ENCODE data around the gene FOXN4.

The FOXN4 gene

DNA sequence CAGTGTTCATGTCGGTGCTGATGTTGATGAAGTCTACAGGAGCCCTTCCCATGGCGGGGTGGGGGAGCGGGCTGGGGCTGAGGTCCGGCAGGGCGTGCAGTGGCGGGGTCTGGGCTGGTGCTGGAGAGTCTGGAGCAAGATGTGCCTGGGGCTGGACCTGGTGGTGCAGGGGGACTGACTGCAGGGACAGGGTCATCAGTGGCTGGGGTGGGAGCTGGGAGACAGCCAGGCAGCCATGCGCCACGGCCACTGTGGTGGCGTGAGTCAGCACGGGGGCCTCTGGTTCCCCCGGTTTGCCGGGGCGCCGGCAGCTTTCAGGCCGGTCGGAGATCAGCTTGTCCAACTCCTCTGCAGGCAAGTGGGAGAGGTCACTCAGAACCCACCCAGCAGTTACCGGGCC, 27.6 kb downstream of the FOXN4 start:
- no peak for DNase-seq (ENCODE audit: low read depth in 2 of 2)

DNA sequence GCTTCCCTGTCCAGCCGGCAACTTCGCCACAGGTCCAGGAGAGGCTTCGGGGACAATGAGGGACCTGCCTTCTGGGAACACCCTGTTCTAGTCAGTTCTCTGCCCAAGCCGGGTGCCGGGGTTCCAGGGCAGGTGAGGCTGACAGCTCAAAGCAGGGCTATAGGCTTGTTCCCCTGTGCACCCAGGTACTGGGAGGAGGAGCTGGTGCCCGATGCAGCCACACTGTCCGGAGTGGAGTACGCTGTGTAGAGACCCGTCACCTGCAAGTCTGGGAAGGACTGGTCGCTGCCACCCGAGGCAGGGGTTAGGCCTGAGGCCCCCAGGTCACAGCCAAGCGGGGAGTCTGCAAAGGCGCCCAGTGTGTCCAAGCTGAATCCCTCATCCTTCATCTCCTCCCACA, 29.6 kb downstream of the FOXN4 start:
- DNase-seq (ENCODE audit: low read depth in 2 of 2) = no peak

DNA sequence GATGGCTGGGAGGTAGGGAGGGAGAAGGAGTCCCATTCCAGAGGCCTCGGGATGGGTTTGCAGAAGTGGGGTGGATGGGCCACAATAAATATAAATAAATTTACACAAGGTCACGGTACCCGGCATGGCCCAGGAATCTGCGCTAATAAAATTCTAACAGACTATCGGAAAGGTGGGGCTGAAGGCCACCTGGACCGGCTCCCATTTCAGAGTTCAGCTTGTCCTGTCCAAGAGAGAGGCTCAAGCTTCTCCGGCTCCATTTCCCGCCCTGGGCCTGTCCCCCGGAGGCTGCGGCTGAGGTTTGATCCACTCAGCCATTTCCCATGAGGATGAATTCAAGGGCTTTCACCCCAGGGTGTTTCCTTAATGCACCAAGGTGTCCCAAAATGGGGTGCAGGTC, 30.2 kb downstream of the FOXN4 start:
- no peak for DNase-seq (ENCODE audit: low read depth in 2 of 2)

DNA sequence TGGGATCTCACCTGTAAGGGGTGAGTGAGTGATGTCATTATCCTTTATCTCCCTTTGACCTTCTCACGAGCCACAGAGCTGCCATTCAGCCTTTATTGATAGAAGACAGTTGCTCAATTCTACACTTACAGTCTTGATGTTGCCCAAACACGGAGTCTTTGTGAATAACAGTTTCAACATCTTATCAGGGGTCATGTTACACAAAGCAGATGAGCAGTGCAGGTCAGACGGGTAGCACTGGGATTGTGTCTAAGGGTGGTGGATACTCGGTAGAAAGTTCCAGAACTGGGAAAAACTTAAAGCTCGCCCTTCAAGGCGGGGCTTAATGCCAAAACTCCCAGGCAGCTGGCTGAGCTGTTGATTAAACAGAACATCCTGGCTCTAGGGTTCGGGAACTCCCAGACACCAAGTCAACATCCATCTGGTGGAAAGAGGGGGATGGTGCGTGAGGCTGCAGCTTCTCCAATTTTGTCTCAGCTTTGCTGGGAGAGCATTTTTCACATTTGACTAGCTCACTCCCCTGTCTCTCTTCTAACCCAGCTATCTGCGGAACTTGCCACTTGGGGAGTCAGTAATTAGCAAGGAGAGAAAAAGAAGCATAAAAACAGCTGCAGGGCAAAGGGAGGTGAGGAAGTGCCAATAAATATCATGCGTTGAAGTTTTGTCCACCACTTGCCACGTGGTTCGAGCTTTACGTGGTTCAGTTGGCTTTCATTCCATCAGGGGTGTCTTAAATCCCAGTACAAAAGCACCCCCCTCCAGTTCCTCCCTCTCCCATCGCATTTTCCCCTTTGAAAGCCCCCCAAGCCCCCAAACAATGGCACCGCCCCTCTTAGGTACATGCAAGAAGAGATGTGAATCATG, 31.0 kb downstream of the FOXN4 start:
- no peak for DNase-seq (ENCODE audit: low read depth in 2 of 2)

DNA sequence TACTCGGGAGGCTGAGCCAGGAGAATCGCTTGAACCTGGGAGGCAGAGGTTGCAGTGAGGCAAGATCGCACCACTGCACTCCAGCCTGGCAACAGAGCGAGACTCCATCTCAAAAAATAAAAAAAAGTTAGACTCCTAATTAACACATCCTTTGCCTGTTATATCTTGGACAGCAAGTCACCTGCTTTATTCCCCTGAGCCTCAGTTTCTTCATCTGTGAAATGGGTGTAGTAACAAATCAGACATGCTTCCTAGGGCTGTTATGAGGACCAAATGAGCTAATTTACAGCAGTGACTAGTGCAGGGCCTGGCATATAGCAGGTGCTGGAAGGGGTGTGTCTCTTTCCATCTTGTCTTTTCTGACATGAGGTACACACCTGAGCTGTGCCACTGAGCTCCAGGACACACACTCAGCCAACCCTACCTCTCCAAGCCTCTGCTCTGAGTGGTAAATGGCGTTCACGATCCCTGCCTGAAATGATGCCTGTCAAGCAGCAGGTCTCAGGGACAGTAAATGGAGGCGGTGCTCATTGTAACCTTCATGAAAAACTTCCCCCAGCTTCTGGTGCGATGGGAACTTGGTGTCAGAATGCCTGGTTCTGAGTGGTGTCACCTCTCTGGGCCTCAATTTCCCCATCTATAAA, 31.7 kb downstream of the FOXN4 start:
- DNase-seq (ENCODE audit: low read depth in 2 of 2) = no peak

DNA sequence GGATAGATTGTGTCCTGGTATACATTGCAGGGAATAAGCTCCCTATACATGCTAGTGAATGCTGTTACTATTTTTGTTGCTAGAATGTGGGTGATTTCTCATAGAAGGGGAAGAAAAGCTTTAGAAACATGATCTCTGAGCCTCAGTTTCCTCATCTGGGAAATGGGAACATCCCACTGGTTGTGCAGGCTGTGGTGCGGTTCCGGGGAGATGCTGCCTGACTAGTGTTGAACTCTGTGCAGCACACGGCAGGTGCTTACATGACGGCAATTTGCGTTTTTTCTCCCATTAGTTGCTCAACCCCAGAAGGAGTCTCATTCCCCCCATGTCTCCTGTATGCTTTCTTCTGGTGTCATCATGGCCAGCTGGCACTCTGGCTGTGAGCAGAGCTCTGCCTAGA, 32.9 kb downstream of the FOXN4 start:
- DNase-seq (ENCODE audit: low read depth in 2 of 2) = no peak

DNA sequence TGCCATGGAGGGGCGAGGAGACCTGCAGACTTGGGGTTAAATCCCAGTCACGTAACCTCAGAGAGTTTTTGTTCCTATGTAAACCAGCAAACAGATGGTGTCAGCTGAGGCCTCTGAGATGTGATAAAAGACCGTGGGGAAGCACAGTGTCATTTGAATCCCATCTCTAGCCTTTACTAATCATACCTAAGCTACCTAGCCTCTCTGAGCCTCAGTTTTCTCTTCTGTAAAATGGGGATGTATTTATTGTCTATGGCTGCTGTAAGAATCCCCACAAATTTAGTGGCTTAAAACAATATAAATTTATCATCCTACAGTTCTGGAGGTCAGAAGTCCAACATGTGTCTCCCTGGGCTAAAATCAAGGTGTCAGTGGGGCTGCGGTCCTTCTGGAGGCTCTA, 33.9 kb downstream of the FOXN4 start:
- DNase-seq (ENCODE audit: low read depth in 2 of 2) = no peak

DNA sequence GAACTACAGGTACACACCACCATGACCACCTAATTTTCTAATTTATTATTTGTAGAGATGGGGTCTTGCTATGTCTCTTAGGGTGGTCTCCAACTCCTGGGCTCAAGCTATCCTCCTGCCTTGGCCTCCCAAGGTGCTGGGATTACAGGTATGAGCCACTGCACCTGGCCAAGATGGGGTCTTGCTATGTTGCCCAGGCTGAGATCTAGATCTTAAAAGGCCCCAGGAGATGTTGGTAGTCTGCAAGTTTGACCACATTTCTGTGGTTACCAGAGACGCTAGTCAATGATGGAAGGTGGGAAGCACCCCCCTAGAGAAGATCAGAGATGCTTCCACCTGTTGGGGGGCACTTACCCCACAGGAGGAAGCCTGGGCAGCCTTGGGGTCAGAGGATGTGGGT, 34.7 kb downstream of the FOXN4 start:
- no peak for DNase-seq (ENCODE audit: low read depth in 2 of 2)

DNA sequence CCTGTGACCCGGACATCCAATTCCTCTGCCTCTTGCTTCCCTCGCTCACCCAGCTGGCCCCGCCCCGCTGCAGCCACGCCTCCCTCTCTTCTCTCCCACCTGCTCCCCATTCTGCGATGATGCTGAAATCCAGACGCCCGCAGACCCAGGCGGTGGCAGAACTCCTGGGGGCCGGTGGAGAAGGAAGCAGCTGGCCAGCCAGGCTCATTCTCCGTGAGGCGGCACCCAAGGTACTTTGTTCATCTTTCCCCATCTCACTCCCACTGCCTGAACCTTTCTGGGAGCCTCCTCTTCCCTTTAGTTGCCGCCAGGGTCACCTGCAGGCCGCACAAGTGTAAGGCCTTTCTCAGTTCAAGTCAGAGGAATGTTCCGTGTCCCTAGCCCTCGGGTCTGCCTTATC, 35.7 kb downstream of the FOXN4 start:
- no peak for DNase-seq (ENCODE audit: low read depth in 2 of 2)

DNA sequence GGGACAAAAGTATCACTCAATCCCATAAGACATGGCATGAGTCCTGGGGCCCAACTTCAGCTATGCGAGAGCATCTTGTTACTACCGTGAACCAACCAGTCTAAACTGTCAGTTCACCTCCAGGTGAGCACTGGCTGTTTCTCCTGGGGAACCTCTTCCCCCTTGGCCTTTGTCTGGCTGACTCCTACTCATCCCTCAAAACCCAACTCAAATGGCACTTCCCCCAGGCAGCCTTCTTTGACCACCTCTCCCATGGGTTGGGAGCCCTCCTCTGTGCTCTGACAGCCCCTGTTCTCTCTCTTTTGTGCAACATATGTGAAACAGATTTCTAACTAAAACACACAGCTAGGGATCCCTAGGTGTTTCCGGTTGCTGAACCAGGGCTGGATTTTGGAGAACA, 37.7 kb downstream of the FOXN4 start:
- no peak for DNase-seq (ENCODE audit: low read depth in 2 of 2)

DNA sequence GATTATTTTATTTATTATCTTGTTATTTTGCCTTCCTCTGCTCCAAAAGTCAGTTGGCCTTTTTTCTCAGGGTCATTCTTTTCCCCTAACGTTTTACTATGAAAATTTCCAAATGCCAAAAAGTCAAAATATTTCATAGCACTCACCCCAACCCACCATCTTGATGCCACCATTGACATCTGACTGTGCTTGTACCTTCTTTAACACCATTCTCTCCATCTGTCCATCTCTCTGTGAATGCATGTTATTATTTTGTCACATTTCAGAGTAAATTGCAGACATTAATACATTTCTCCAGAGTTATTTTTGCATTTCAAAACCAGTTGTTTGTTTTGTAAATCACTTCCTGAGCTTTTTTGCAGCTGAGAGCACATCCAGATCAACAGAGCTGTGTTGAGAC, 38.6 kb downstream of the FOXN4 start:
- no peak for DNase-seq (ENCODE audit: low read depth in 2 of 2)

DNA sequence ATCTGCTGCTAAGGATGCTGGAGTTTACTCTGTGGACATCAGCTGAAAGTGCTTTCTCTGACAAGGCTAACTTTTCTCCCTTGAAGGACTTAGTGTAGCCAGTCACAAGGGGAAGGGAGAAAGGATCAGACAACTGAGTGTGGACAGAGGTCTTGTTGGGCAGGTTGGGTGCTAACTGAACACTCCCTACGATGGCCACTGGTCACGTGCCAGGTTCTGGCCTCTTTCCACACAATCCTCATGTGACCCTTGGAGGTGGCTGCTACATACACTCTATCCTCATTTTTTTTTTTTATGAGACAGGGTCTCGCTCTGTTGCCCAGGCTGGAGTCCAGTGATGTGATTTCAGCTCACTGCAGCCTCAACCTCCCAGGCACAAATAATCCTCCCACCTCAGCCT, 39.7 kb downstream of the FOXN4 start:
- DNase-seq (ENCODE audit: low read depth in 2 of 2) = no peak

DNA sequence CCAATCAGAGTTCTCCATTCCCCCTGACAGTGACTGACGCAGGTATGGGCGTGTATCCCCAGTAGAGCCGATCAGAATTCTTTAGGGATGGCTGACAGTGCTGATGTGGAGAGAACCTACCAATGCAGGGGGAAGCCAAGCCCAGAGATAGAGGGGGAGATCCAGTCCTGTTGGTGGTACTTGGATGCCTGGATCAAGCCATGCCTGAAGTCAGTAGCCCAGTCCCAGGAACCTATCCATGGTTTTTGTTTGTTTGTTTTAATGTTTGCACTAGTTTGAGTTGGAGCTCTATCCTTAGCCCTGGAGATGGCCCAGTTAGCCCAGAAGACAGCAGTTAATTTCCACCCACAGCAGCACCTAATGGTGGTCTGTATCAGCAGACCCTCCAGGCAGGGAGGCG, 40.2 kb downstream of the FOXN4 start:
- no peak for DNase-seq (ENCODE audit: low read depth in 2 of 2)

DNA sequence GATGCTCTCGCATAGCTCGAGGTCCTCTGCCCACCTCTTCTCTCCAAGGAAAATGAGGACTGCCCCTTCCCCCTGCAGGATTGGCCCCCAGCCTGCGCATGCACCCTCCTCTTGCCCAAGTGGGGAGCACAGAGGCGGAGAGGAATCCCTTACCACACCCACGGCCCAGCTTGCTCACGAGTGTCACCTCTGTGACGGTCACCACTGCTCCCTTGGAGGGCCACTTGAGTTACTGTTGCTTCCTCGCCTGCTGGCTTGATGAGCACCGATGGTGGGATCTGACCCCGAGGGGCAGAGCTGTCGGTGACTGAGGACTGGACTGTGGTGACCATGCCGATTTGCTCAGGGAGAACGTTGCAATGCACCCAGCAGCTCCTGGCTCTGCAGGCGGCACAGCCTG, 41.7 kb downstream of the FOXN4 start:
- no peak for DNase-seq (ENCODE audit: low read depth in 2 of 2)

DNA sequence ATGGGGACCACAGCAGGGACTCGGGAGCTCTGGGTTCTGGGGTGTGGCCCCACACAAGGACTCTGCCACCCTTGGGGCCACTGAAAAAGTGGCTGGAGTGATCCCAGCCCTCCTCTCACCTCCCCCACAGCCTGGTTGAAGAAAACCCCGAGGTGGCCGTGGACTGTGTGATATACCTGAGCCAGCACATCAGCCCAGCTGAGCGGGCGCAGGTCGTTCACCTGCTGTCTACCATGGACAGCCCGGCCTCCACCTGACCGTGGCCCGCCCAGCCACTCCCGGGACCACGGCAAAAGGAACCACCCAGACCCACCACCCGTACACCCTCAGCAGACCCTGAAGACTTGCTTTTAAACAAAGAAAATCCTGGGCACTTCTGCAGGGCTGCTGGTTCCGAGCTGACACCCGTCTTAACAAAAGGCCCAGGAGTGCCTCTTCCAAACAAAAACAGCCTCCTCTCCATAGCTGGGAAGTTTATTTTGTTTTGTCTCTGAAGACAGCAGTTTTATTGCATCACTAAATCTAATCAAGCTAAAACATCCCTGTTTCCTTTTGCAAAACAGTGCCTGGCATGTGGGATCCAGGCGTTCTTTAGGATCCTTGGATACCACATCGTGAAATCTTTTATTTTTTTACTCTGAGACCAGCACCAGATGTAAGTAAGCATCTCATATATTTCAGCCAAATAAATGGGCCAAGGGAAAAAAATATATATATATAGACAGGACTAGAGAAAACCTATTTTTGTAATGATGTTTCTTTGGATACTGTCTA, 42.8 kb downstream of the FOXN4 start:
- DNase-seq (ENCODE audit: low read depth in 2 of 2) = no peak

DNA sequence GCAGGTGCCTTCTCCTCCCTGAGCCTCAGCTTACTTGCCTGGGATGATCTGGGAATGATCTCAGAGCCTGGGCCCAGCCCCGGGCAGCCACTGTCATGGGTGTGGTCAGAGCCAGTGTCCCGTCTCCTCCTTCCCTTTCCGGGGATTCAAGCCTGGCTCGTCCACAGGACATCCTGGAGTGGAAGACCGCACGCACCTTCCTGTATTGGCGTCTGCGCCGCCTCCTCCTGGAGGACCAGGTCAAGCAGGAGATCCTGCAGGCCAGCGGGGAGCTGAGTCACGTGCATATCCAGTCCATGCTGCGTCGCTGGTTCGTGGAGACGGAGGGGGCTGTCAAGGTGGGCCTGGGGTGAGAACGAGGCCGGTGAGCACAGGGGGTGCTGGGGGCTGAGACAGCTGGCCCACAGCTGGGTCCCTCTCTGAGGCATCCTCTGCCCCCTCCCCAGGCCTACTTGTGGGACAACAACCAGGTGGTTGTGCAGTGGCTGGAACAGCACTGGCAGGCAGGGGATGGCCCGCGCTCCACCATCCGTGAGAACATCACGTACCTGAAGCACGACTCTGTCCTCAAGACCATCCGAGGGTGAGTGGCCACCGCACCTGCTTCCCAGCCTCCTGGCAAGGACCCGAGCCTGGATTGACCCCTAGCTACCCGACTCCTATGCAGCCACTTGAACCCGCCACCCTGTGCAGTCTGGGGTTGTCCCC, 44.0 kb downstream of the FOXN4 start:
- DNase-seq (ENCODE audit: low read depth in 2 of 2) = no peak

DNA sequence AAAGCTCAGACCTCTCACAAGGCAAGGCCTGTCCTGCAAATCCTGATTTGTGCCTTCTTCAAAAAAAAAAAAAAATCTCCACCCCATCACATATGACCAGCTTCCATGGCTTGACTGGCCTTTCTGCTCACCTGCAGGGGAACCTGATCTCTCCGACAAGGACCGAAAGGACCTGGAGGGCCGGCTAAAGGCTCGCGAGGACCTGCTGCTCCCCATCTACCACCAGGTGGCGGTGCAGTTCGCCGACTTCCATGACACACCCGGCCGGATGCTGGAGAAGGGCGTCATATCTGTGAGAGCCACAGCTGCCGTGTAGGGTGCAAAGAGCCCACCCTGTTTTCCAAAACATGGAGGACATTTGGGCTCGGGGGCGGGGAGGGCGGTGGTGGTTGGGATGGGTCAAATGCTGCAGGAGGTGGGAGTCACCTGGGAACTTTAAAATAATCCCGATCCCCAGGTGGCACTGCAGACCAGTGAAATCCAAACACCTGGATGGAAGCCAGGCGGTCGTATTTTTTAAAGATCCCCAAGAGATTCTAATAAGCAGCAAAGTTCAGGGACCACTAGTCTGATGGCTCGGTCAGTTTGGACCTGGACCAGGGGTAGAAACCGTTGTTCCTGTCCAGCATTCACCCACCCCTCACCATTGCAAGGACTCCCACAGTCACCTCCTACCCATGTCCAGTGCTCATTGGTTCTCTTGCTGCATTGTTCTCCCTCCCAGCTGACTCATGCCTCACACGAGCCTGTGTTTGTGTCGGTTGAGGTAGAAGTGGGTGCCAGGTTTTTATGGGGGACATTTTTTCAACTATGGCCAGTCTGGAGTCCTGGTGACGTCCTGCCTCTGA, 44.8 kb downstream of the FOXN4 start:
- DNase-seq (ENCODE audit: low read depth in 2 of 2) = peak; percentile 11 to 44

DNA sequence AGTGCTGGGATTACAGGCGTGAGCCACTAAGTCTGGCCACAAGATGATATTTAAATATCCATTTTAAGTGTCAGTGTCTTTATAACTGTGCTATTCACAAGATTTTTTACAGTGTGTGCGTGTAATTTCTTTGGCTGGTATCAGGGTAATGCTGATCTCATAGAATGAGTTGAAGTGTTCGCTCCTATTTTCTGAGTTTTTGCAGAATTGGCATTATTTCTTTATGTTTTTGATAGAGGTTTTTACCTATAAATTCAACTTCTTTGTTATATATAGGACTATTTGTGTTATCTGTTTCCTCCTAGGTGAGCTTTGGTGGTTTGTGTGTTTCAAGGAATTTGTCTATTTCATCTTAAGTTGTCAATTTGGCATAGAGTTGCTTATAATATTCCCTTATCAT, 45.6 kb downstream of the FOXN4 start:
- no peak for DNase-seq (ENCODE audit: low read depth in 2 of 2)

DNA sequence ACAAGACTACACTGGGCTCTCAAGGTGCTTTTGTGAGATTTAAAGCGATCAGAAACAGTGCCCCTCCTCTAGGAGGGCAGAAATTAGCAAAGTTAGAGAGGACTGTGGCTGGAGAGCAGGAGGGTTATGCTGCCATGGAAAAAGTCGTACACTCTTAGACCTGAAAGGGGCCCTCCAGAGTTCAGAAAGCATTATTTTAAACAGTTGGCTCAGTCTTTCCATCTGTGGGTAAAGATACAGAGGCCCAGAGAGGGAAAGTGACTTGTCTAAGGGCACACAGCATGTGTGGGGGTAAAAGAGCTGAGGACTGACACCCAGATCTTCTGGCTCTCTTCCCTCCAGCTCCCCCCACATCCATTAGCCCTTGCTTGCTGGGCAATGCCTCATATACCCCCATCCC, 47.1 kb downstream of the FOXN4 start:
- no peak for DNase-seq (ENCODE audit: low read depth in 2 of 2)

DNA sequence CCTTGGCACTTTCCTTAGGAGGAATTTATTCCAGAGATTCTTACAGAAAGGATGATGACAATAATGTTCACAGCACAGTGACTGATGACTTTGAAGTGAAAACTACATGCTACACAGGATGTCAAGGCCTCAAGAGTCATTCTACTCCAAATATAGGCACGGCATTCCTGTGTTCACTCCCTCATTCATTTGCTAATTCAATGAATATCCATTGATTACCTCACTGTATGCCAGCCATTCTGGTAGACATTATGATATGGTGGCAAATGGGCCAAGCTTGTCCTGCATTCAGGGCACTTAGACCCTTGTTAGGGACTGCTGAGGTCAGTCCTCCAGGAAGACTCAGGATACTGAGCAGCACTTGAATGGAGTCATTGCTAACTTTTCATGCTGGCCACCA, 48.0 kb downstream of the FOXN4 start:
- no peak for DNase-seq (ENCODE audit: low read depth in 2 of 2)

DNA sequence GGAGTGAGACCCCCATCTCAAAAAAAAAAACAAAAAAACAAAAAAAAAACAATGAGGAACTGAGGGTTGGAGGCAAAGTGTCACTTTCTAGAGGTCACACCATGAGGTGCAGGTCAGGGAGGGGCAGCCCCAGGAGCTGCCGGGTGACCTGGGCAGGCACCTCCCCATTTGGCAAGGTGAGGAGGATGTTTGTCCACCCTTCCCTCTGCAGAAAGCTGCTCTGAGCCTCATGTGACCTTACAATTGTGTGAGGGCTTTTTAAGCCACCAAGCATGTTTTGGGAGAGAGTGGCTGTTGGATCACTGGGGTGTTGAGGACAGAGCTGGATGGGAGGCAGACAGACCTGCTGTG, 49.6 kb downstream of the FOXN4 start:
- DNase-seq (ENCODE audit: low read depth in 2 of 2) = no peak

Data from stimulated activated CD4-positive, alpha-beta T cell treated with anti-CD3 and anti-CD28 coated beads, Interleukin-15, amount 100 ng/mL, for 48 hours (primary cell).